HG02943 (cell line): Measurements from ENCODE around the gene OPTC.
"Not testable (repeated sequence)": the region's sequence is repeated elsewhere in the genome, so short reads cannot be mapped to it uniquely, and the experiment has no call there.

Experiments
- ATAC-seq: cut with Tn5 transposase; IDR thresholded peaks from one replicate; pipeline ENCODE4 v1.9.1; 2021; ENCODE audit warnings: mild to moderate bottlenecking, low read depth, moderate library complexity; ENCODE audit not compliant: unreplicated experiment

The OPTC gene

GRCh38 chr1:203493901-203494300 lies at the start of gene OPTC:
OPTC (plus strand) TSS chr1:203494153; CDS start chr1:203496006, 1,853 bp downstream.
- ATAC-seq, result no peak

GRCh38 chr1:203444171-203444576 lies 49.8 kb upstream of the OPTC start:
- ATAC-seq, result no peak

GRCh38 chr1:203447151-203447550 lies 46.8 kb upstream of the OPTC start:
- no peak for ATAC-seq

DNA sequence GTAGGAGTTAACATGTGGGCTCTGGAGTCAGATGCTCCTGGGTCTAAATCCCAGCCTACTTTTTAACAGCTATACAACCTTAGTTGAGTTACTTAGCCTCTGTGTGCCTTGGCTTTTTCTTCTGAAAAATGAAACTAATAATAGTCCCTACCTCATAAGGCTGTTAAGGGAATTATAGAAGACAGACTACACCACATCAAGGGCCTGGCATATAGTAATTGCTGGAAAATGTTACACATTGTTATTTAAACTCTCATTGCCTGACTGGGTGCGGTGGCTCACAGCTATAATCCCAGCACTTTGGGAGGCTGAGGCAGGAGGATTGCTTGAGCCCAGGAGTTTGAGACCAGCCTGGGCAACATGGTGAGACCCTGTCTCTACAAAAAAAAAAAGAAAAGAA lies 46.4 kb upstream of the OPTC start:
- not testable (repeated sequence) for ATAC-seq

DNA sequence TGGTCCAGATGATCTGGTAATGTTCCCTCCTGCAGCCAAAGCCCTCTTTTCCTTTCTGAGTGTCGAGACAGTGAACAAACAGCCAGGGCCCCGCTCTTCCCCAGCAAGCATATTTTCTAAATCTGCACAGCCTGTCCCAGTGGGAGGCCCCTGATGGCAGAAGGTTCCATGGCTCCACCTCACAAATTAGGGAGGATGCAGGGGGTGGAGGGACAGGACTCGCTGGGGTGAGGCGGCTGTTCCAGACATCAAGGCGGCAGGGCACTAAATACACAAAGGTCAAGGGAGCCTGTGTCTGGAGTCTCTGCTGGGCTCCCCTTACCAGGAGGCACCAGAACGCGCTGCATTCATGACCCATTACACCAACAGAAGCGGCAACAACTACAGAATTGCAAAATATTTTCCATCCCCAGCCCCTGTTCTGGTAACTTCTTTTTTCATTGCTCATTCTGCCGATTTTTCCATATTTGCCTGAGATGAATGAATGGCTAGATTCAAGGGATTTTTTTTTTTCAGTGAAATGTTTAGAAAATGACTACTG lies 45.4 kb upstream of the OPTC start:
- no peak for ATAC-seq

- no peak for ATAC-seq
Observed at GRCh38 chr1:203450001-203450400, 44.0 kb upstream of the OPTC start.

- ATAC-seq, result no peak
Observed at GRCh38 chr1:203450479-203451149, 43.3 kb upstream of the OPTC start.

- no peak for ATAC-seq
Observed at GRCh38 chr1:203451836-203452784, 41.8 kb upstream of the OPTC start.

DNA sequence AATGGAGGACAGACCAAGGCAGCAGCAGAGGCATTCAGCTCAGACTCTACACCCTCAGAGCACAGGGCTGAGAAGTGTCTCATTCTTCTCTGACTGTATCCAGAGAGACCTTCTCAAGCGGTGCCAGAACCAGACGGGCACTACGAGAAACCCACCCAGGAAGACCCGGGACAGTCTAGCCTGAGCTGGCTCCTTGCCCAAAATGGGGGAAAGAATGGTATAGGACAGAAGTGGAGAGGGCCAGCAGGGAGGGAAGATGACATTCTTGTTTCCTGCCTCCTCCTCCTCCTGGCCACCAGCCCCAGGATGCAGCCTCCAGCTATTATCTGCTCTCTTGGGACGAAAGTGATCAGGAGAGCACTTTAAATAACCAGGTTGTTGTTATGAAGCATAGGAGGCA lies 40.9 kb upstream of the OPTC start:
- no peak for ATAC-seq

DNA sequence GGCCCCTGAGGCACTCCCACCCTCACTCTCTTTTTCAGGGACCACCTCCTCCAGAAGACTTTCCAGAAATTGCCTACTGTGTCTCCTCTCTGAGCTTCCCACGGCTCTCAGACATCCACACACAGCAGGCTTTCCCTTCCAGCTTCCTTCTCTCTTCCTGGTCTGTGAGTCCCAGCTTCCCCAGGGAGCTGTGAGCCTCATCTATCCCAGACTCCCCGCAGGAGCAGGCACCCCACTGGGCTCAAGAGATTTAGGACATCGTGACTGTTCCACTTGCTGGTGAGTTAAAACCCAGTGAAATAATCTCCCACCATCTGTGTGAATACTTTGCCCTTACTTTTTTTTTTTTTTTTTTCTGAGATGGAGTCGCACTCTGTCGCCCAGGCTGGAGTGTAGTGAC lies 40.3 kb upstream of the OPTC start:
- ATAC-seq, result no peak

DNA sequence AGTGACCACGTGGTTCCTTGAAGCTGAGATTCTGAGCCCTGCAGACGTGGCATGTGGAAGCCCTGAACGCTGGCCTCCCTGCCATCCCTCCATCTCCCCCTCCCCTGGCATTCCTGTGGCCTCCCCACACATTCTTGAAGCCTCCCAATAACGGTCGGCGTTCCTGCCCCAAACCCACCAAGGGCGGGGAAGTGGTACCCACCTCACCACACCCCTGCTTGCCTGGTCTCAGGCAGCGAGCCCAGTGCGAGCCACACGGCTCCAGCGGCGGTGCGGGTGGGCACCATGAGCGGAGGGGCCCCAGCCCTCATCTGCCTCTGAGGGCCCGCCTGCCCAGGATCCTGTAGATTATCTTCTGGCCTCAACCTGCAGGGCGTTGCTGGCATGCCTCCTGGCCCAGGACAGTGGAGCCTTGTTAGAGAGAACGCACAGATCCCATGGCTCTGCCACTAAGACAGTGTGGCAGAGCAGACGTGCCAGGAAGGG lies 38.9 kb upstream of the OPTC start:
- no peak for ATAC-seq

DNA sequence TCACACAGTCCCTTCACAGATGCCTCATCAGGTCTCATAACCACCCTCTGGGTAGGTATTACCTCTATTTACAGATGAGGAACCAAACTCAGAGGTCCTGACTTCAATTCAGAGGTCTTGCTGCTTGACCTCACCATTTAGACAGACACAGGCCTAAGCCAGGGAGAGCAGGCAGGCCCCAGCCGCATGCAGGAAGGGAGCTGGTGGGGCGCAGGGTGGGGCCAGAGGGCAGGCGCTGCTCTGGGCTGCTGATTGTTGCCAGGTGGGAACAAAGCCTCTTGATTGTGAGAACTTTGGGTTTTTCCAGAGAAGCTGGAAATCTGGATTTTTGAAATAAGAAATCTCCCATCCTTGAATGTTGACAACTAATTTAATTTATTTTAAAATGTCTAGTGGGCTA lies 38.2 kb upstream of the OPTC start:
- ATAC-seq, result no peak

DNA sequence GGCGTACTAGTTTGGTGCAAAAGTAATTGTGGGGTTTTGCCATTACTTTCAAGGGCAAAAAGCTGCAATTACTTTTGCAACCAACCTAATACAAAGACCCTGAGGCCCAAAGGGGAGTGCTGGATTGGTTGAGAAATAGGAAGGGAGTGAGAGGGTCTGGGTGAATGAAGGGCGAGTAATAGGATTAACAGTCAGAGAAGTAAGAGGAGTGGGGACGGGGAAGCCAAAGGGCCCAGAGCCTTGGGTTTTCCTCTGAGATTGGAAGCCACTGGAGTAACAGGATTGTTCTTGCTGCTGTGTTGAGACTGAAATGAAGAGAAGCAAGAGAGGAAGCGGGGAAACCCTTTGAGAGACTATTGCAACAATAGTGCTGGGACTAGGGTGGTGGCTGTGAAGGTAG lies 37.4 kb upstream of the OPTC start:
- no peak for ATAC-seq

DNA sequence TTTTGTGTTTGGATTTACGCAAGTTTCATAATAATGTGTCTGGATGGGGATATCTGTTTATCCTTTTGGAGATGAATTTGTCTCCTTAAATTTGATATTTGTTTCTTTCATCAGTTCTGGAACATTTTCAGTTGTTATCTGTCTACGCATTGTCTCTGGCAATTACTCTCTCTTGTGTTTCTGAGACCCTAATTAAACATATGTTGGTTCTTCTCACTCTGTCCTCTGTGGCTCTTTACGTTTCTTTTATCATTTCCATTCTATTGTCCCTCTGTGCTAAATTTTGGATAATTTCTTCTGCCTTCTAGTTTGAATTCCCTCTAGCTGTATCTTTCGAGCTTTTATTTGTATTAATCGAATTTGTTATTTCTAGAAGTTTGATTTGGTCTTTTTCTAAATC lies 35.9 kb upstream of the OPTC start:
- ATAC-seq, result no peak

- no peak for ATAC-seq
Observed at GRCh38 chr1:203459671-203460201, 34.2 kb upstream of the OPTC start.

DNA sequence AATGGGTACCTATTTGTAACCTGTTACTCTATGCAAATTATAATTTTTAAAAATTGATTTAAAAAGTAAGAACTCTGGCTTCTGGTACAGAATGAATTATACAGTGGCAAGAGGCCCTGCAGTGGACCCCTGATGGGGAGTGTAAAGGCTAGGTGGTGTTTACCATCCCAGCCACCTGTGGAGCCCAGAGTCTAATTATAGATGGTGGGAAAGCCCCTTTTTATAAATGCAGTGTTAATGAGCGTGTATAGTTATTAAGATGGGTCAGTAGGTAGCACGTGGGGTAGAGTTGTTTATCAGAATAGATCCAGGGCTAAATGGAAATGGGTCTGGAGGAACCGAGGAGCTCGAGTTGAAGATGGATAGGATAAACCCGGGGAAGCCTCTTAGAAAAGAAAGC lies 32.2 kb upstream of the OPTC start:
- ATAC-seq, result no peak

DNA sequence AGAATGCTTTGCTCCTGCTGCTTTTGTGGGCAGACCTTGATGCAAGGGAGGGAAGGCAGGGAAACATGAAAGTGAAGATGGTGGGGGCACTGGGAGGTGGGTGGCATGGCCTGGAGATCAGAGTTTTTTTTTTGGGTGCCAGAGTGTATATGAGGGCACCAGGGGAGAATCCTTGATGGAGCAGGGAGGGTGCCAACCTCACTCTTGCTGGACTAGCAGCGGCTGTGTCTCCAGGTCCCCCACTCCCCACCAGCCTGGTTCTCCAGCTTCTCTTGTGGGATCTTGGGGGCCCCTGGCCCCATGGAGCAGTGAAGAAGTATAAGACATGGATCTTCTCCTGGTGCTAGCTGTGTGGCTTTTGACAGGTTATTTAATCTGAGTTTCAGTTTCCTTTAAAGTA lies 31.8 kb upstream of the OPTC start:
- no peak for ATAC-seq

GRCh38 chr1:203462878-203463277 lies 31.1 kb upstream of the OPTC start:
- ATAC-seq, result no peak

- ATAC-seq, result no peak
Observed at GRCh38 chr1:203463469-203464062, 30.4 kb upstream of the OPTC start.

- no peak for ATAC-seq
Observed at GRCh38 chr1:203464226-203464625, 29.7 kb upstream of the OPTC start.

GRCh38 chr1:203464743-203465142 lies 29.2 kb upstream of the OPTC start:
- ATAC-seq, result no peak
